EH (cell line): ENCODE data around the gene CTXN3.

Experiments
- DNase-seq: peaks from one replicate; pipeline ENCODE4 v3.0.0-alpha.2; 2015; ENCODE audit warnings: low read depth

The CTXN3 gene

GRCh38 chr5:127649018-127649439, at the start of gene CTXN3:
TSS of gene CTXN3 (plus strand) at chr5:127649082. CDS start at chr5:127657522, 8,440 bp downstream.
- no peak for DNase-seq

- DNase-seq, result no peak
Observed at GRCh38 chr5:127599320-127599719, 49.6 kb upstream of the CTXN3 start.

- no peak for DNase-seq
Observed at GRCh38 chr5:127599847-127600246, 49.0 kb upstream of the CTXN3 start.

- no peak for DNase-seq
Observed at GRCh38 chr5:127601111-127601510, 47.8 kb upstream of the CTXN3 start.

- DNase-seq, result no peak
Observed at GRCh38 chr5:127601601-127602000, 47.3 kb upstream of the CTXN3 start.

- no peak for DNase-seq
Observed at GRCh38 chr5:127602481-127602880, 46.4 kb upstream of the CTXN3 start.

GRCh38 chr5:127602896-127603844, 45.7 kb upstream of the CTXN3 start:
- no peak for DNase-seq

DNA sequence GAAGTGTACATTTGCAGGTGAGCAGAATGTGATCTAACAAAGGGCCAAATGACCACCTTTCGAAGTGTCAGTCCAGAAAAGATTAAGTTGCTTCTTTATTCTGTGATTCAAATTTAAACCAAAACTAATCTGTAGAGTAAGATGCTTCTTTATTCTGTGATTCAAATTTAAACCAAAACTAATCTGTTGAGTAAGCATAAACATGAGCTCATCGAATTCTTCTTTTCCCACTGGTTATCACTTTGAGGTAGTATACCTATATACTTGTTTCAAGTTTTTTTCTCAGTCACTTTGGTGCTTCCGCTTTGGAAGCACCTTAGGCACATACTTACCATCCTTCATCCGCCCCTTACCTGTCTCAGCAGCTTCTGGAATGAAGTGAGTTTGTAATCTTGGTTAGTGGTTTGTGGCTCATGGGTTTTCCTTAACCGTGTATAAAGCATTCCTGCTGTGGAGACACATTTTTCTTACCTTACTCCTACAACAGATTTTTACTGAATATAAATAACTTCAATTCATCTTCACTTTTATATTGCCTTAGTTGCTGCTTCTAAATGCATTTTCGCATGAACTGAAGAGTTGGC, 40.7 kb upstream of the CTXN3 start:
- no peak for DNase-seq

DNA sequence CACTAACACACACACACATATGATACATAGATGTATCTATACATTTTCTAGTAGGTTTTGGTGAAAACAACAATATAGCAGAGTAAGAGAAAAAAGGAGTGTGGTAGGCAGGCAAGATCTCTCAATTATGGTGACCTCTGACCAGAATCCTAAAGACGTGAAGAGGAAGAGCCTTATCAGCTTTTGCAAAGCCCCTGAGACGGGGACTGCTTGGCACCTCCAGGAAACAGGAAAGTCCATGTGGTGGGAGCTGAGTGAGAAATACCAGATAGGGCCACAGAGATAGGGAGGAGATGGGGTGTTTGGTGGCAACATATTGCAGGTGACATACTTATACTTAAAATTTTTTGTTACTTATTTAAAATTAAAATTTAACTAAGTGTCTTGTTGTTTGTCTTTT, 39.9 kb upstream of the CTXN3 start:
- no peak for DNase-seq

DNA sequence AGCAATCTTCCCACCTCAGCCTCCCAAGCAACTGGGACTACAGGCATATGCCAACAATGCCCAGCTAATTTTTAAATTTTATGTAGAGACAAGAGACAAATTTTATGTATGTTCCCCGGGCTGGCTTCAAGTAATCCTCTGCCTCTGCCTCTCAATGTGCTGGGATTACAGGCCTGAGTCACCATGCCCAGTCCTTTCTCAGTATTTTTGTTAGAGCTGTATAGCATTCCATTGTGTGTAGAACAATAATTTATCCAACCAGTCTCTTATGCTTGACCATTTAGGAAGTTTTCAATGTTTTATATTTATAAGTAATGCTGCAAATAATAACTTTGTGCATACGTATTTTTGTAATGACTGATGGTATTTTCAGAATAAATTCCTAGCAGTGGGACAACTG, 38.9 kb upstream of the CTXN3 start:
- peak; percentile 4 for DNase-seq

DNA sequence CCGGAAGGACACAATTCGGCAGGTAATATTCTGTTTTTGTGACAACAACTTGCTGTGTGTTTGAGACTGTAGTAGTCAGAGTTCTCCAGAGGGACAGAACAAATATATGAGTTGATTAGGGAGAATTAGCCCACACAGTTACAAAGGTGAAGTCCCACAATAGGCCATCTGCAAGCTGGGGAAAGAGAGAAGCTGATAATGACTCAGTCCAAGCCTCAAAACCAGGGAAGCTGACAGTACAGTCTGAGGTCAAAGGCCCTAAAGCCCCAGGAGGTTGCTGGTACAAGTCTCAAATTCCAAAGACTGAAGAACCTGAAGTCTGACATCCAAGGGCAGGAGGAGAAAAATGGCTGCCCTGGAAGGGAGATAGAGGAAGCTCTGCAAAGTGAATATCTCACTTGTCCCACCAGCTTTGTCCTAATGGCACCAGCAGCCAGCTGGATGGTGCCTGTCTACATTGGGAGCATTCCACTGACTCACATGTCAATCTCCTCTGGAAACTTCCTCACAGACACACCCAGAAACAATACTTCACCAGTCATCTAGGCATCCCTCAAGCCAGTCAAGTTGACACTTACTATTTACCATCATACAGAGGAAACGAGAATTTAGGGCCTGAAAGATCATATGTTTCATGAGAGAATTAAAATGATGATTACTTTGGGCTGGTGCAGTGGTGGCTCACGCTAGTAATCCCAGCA, 36.3 kb upstream of the CTXN3 start:
- no peak for DNase-seq

DNA sequence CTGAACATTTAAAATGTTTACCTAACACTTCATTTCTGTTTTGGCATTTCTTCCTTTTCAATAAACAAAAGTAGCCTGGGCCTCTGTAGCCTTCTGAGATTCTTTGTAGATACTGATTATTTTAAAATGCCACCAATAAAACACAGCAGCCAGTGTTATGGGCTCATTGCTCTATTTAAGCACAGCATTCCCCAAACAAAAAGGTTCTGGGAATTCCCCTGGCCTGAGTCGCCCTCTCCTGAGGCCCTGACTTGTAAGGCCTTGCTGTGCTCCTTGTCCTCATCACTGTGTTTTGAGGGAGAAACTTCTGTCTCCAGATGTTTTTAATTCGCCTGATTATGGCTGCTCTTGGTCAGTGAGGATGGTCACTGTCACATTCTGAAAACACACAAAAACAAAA, 33.0 kb upstream of the CTXN3 start:
- DNase-seq, result peak; percentile 18

GRCh38 chr5:127619908-127620479, 28.9 kb upstream of the CTXN3 start:
- DNase-seq, result no peak

DNA sequence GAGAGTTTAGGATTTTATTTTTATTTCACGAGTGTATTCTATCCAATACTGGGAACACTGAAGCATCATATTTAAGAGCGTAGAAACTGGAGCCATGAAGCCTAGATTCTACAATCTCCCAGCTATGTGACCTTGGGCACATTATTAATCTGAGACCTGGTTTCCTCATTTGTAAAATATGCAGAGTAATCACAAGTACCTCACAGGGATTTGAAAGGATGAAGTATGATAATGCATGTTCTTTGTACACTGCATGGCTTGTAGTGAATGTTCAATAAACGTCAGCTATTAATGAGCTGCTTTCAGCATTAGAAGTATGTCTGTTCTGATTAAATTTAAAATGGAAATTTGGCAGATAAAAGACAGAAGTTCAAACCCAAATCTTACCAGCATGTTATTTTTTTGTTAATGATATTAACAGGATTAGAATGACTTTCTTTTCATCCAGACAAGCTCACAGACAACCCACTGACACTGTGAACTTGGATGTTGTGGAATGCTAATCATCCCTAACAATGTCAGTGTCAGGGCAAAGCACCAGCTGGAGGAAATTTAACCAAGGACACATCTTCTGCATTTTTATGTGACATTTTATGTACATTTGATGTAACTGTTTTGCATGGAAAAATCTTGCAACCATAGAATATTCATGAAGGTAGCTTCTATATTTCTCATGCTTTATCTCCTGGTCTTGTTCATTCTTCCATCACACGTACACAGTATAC, 27.1 kb upstream of the CTXN3 start:
- DNase-seq, result no peak

GRCh38 chr5:127634007-127634406, 14.9 kb upstream of the CTXN3 start:
- no peak for DNase-seq

- DNase-seq, result no peak
Observed at GRCh38 chr5:127639828-127640227, 9.1 kb upstream of the CTXN3 start.

DNA sequence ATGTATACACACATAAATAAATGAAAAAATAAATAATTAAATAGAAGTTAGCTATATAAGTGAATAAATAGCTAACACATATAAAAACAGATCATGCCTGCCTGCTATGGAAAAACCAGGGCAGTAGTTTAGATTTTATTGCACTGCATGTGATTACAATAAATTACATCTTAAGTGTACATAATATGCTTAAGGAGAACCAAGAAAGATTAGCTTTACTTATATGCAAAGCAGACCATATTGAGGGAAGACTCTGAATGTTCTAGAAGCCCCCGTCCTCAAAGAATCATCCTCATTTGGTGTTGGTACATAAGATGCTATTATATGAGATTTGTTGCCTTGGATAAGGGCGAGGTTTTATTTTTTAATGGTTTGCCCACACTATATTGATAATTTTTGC, 5.9 kb upstream of the CTXN3 start:
- DNase-seq, result no peak

DNA sequence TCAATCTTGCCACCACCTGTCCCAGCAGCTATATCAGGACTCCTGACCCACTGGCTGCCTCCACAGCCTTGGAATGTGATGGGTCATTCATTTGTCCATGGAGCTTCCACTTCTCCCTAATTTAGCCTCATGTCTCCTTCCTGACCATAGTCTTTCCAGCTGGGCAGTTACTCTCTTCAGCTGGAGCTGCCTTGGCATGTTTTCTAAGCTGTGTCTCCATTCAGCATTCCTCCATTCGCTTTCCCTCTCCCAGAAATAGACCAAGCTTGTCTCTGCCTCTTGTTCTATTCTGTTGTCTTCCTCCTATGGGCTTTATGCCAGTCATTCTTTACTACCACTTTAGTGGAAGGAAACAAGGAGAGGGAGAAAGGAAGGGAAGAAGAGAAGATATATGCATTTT, 5.3 kb upstream of the CTXN3 start:
- DNase-seq, result peak; percentile 2

DNA sequence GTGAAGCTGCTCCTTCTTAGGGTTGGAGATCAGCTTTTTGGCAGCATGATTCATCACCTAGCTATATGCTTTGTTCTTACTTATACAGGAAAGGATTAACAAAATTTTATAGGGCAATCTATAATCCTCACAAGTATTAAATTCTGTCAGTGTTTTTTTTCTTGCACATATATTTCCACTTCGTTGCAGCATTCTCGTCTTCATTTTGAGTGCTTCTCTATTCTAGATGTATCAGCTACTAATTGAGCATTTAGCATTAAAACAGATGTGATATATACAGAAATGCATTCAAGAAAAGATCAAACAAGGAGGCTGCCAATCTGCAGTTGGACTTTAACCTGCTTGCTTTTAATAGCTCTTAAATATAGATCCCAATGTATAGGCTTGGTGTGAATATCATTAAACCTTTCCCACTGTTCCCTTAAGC, 3.6 kb upstream of the CTXN3 start:
- no peak for DNase-seq

DNA sequence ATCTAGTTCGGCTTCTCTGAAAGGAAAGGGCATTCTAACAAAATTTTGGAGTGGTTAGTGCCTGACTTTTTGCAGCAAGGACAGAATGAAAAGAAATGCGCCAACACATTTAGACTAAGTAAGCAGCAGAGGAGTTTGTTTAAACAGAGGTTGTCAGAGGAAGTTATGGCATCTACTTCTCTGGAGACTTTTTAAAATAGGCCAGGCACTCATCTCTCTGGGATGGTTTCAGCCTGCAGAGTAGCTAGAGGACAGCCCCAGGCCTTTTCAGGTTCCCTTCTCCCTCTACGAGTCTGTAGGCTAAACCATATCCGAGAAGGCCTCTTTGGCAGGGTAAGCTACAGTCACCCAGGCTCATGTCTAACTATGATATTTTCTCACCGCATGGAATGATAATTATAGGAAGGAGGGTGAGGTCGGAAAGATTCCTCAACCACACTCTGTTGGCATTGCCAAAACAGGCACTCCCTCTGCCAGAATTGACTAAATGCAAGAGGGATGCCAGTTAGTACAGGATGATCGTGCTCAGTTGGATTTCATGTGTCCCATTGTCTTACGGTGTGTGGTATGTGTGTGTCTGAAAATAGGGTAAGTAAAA, 1.4 kb upstream of the CTXN3 start:
- DNase-seq, result no peak

DNA sequence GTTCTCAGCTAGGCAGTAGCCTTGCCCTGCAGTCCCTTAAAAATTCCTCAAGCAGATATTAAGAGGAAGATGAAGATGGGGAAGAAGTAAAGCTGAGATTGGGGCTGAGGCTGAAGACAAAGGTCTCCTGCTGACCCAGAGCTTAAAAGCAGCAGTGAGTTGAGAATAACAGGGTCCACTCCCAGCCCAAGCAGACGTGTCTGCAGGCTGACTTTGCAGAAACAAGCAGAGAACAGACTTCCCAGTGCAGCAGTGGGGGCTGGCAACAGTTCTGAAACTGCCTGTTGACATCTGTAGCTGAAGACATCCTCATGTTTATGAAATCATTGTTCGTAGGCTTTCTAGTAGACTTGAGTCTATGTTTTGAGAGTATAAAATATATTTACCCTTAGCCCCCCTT, 1.1 kb downstream of the CTXN3 start:
- DNase-seq, result no peak
